OCI-LY1 (cell line): ENCODE measurements around the gene CCDC172.

Source experiments
- H2AFZ ChIP-seq: fragments of 200-600 bp; sonication (generic), shearing (Covaris generic); 2 replicates; pipeline ENCODE4 v1.6.0; 2014; ENCODE audit warnings: antibody characterized with exemption, mild to moderate bottlenecking, low read length
- H3F3A ChIP-seq: fragments of 200-600 bp; sonication (generic), shearing (Covaris generic); 2 replicates; pipeline ENCODE4 v1.6.0; 2014; ENCODE audit warnings: mild to moderate bottlenecking, antibody characterized with exemption, low read length, moderate library complexity; ENCODE audit not compliant: insufficient read depth
- H3K27ac ChIP-seq: fragments of 200-600 bp; sonication (generic); 2 replicates; pipeline ENCODE4 v1.5.1; 2014; ENCODE audit warnings: low read length, mixed run types, mild to moderate bottlenecking, low read depth; ENCODE audit not compliant: poor library complexity, severe bottlenecking
- H3K27me3 ChIP-seq: fragments of 200-600 bp; sonication (generic); 2 replicates; pipeline ENCODE4 v1.6.0; 2014; ENCODE audit warnings: antibody characterized with exemption, mild to moderate bottlenecking, low read length, moderate library complexity; ENCODE audit not compliant: insufficient read depth
- H3K36me3 ChIP-seq: fragments of 200-600 bp; sonication (generic); 2 replicates; pipeline ENCODE4 v1.6.1; 2014; ENCODE audit warnings: mild to moderate bottlenecking, antibody characterized with exemption, low read length, moderate library complexity, mixed read lengths; ENCODE audit not compliant: insufficient read depth
- H3K4me1 ChIP-seq: fragments of 200-600 bp; sonication (generic); 2 replicates; pipeline ENCODE4 v1.5.1; 2014; ENCODE audit warnings: mild to moderate bottlenecking, low read length, moderate library complexity; ENCODE audit not compliant: insufficient read depth, severe bottlenecking
- H3K4me2 ChIP-seq: fragments of 200-600 bp; sonication (generic), shearing (Covaris generic); 2 replicates; pipeline ENCODE4 v1.6.1; 2014; ENCODE audit warnings: low read length
- H3K4me3 ChIP-seq: fragments of 200-600 bp; sonication (generic); 2 replicates; pipeline ENCODE4 v1.5.1; 2014; ENCODE audit warnings: low read length, low read depth, mild to moderate bottlenecking, mixed read lengths; ENCODE audit not compliant: poor library complexity, severe bottlenecking
- H3K79me2 ChIP-seq: fragments of 200-600 bp; shearing (Covaris generic); 2 replicates; pipeline ENCODE4 v1.6.1; 2016; ENCODE audit warnings: mixed run types, low read length, mixed read lengths; ENCODE audit not compliant: insufficient read depth
- H3K9ac ChIP-seq: fragments of 200-600 bp; sonication (generic), shearing (Covaris generic); 2 replicates; pipeline ENCODE4 v1.6.1; 2014; ENCODE audit warnings: mild to moderate bottlenecking, low read length, mixed read lengths
- H3K9me2 ChIP-seq: fragments of 200-600 bp; sonication (generic), shearing (Covaris generic); 2 replicates; pipeline ENCODE4 v1.6.1; 2014; ENCODE audit warnings: low read depth, mild to moderate bottlenecking, low read length, mixed read lengths
- H3K9me3 ChIP-seq: fragments of 200-600 bp; shearing (Covaris generic); 2 replicates; pipeline ENCODE4 v1.6.1; 2014; ENCODE audit warnings: low read length, mixed read lengths
- H4K20me1 ChIP-seq: fragments of 200-600 bp; sonication (generic), shearing (Covaris generic); 2 replicates; pipeline ENCODE4 v1.6.0; 2016; ENCODE audit warnings: mild to moderate bottlenecking, low read length; ENCODE audit not compliant: insufficient read depth
- CTCF ChIP-seq: fragments of 200-600 bp; sonication (generic), shearing (Covaris generic); IDR thresholded peaks from 2 replicates; pipeline ENCODE4 v1.5.1; 2017; ENCODE audit warnings: mild to moderate bottlenecking, antibody characterized with exemption, low read length, moderate library complexity, mixed read lengths
- EZH2 ChIP-seq: fragments of 200-600 bp; sonication (generic), shearing (Covaris generic); IDR thresholded peaks from 2 replicates; pipeline ENCODE4 v1.8.0; 2017; ENCODE audit warnings: borderline replicate concordance, mixed run types, mild to moderate bottlenecking, antibody characterized with exemption, low read length, moderate library complexity, mixed read lengths

The CCDC172 gene

DNA sequence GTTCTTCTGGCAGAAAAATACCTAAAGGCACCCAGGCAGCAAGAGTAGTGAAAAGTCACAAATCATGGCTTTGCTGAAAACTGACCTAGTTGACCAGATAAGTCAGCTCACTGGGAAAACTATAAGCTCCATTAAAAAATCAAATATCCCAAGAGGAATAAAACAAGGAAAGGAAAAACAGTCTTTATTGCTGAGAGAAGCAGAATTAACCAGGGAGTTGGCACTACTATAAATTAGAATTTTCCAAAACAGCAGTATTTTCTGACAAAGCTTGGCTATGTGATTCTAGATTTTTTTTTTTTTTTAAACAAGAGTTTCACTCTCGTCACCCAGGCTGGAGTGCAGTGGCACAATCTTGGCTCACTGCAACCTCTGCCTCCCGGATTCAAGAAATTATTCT lies 12.6 kb downstream of the CCDC172 start:
- no peaks in the 10 kb centered on the region for H3K79me2 ChIP-seq
- no peaks in the 10 kb centered on the region for H3F3A ChIP-seq
- no peak for TF ChIP-seq CTCF
- H3K4me1 ChIP-seq: no peaks in the 10 kb centered on the region
- no peaks in the 10 kb centered on the region for H4K20me1 ChIP-seq
- no peak overlapping the region for H2AFZ ChIP-seq
- no peaks in the 10 kb centered on the region for H3K9me2 ChIP-seq
- H3K36me3 ChIP-seq: no peaks in the 10 kb centered on the region
- no peaks in the 10 kb centered on the region for H3K27me3 ChIP-seq
- H3K27ac ChIP-seq: no peak overlapping the region
- H3K9ac ChIP-seq: no peak overlapping the region
- H3K4me2 ChIP-seq: no peak overlapping the region
- no peaks in the 10 kb centered on the region for H3K9me3 ChIP-seq
- H3K4me3 ChIP-seq: no peak overlapping the region

DNA sequence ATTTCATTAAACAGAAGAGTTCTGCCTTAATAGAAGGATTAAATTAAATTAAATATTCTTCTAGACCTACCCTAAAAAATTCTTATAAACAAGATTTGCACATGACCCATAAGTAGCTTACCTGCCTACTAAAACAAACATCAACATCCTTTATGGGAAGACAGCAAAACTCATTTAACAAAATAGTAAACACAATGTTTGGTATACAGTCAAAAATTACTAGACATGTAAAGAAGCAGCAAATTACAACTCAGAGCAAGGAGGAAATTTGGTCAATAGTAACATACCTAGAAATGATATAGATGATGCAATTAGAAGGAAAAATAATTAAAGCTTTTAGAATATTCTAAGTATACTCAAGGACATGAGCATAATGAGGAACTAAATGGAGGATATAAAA lies 27.9 kb downstream of the CCDC172 start:
- no peak overlapping the region for H2AFZ ChIP-seq
- H3K9me2 ChIP-seq: no peaks in the 10 kb centered on the region
- TF ChIP-seq EZH2 (no peak), CTCF (no peak)
- H3K27me3 ChIP-seq: no peaks in the 10 kb centered on the region
- H3K79me2 ChIP-seq: no peaks in the 10 kb centered on the region
- H3K4me3 ChIP-seq: no peak overlapping the region
- H3K9ac ChIP-seq: no peak overlapping the region
- no peaks in the 10 kb centered on the region for H3F3A ChIP-seq
- H3K27ac ChIP-seq: no peak overlapping the region
- H3K4me1 ChIP-seq: no peaks in the 10 kb centered on the region
- H3K36me3 ChIP-seq: no peaks in the 10 kb centered on the region
- H4K20me1 ChIP-seq: no peaks in the 10 kb centered on the region
- H3K4me2 ChIP-seq: no peak overlapping the region
- H3K9me3 ChIP-seq: no peaks in the 10 kb centered on the region

DNA sequence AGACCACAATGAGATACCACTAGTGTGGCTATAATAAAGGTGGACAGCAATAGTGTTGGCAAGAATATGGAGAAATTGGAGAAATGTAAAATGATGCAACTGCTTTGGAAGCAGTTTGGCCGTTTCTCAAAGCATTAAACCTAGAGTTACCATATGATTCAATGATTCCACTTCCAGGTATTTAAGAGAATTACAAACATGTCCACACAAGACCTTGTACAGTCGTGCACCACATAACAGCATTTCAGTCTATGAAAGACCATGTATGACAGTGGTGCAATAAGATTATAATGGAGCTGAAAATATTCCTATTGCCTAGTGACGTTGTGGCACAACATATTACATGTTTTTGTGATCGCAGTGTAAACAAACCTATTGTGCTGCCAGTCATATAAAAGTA lies 29.6 kb downstream of the CCDC172 start:
- no peaks in the 10 kb centered on the region for H3K9me2 ChIP-seq
- no peaks in the 10 kb centered on the region for H3K36me3 ChIP-seq
- H3K4me2 ChIP-seq: no peak overlapping the region
- no peaks in the 10 kb centered on the region for H4K20me1 ChIP-seq
- no peak overlapping the region for H3K9ac ChIP-seq
- no peaks in the 10 kb centered on the region for H3K4me1 ChIP-seq
- no peak overlapping the region for H3K27ac ChIP-seq
- H3K4me3 ChIP-seq: no peak overlapping the region
- H3K27me3 ChIP-seq: no peaks in the 10 kb centered on the region
- no peak for TF ChIP-seq CTCF
- no peak for TF ChIP-seq EZH2
- H3K9me3 ChIP-seq: no peaks in the 10 kb centered on the region
- H3F3A ChIP-seq: no peaks in the 10 kb centered on the region
- no peaks in the 10 kb centered on the region for H3K79me2 ChIP-seq
- no peak overlapping the region for H2AFZ ChIP-seq
